ENCODE data around the gene CD81. TPM values are rescaled to one million over a fixed set of nuclear protein-coding genes. Genes with fewer than 3 reads are reported as not detected.

CD81 gene
- total and polyA plus RNA-seq, 9 of the 15 experiments (the other 6 are each of a cell fraction or from before 2014, with no cell fraction given) = 2.4 to 189 (median 61.7) TPM

DNA sequence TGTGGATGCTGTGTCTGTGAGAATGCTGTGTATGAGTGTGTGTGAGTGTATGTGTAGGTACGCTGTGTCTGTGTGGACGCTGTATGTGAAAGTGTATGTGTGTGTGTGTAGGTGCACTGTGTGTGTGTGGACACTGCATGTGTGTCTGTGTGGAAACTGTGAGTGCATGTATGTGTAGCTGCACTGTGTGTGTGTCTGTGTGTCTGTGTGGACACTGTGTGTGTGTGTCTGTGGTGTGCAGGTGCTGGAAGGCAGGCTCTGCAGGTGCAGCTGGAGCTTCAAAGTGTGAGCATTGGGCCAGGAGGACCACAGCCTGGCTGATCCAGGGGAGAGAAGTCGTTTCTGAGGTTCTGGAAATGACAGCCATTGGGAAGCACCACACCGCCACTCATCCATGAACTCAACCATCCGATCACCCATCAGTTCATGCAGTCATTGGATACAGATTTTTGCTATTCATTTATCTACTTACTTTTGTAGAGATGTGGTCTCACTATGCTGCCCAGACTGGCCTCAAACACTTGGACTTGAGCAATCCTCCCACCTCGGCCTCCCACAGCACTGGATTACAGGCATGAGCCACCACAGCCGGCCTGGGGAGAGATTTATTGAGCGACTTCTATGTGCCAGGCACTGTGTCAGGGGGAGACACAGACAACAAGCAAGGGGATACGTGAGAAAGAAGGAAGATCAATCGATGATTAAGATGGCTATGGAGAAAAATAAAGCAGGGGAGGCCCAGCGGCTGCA is 57.6 kb downstream of the CD81 start (continued):
- TF ChIP-seq ETV1 (tag; conservative IDR thresholded peaks at IDR 0.05; ENCODE audit: low read depth) = no peak
- no peak for TF ChIP-seq ZNF232 (CRISPR knock-in tag; IDR thresholded peaks at IDR 0.05)
- no peak for TF ChIP-seq SFPQ (IDR thresholded peaks at IDR 0.05; ENCODE audit: low read depth, low read length)
- TF ChIP-seq DLX4 (CRISPR knock-in tag; IDR thresholded peaks at IDR 0.05) = no peak
- TF ChIP-seq, protein P1, sequence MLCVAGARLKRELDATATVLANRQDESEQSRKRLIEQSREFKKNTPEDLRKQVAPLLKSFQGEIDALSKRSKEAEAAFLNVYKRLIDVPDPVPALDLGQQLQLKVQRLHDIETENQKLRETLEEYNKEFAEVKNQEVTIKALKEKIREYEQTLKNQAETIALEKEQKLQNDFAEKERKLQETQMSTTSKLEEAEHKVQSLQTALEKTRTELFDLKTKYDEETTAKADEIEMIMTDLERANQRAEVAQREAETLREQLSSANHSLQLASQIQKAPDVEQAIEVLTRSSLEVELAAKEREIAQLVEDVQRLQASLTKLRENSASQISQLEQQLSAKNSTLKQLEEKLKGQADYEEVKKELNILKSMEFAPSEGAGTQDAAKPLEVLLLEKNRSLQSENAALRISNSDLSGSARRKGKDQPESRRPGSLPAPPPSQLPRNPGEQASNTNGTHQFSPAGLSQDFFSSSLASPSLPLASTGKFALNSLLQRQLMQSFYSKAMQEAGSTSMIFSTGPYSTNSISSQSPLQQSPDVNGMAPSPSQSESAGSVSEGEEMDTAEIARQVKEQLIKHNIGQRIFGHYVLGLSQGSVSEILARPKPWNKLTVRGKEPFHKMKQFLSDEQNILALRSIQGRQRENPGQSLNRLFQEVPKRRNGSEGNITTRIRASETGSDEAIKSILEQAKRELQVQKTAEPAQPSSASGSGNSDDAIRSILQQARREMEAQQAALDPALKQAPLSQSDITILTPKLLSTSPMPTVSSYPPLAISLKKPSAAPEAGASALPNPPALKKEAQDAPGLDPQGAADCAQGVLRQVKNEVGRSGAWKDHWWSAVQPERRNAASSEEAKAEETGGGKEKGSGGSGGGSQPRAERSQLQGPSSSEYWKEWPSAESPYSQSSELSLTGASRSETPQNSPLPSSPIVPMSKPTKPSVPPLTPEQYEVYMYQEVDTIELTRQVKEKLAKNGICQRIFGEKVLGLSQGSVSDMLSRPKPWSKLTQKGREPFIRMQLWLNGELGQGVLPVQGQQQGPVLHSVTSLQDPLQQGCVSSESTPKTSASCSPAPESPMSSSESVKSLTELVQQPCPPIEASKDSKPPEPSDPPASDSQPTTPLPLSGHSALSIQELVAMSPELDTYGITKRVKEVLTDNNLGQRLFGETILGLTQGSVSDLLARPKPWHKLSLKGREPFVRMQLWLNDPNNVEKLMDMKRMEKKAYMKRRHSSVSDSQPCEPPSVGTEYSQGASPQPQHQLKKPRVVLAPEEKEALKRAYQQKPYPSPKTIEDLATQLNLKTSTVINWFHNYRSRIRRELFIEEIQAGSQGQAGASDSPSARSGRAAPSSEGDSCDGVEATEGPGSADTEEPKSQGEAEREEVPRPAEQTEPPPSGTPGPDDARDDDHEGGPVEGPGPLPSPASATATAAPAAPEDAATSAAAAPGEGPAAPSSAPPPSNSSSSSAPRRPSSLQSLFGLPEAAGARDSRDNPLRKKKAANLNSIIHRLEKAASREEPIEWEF (CRISPR knock-in tag; IDR thresholded peaks at IDR 0.05) = no peak
- TF ChIP-seq L3MBTL2 (IDR thresholded peaks at IDR 0.05) = no peak
- TF ChIP-seq RBM15 (IDR thresholded peaks at IDR 0.05; ENCODE audit: insufficient read depth, low read length) = no peak
- TF ChIP-seq RFX1 (IDR thresholded peaks at IDR 0.05) = no peak
- no peak for TF ChIP-seq CEBPZ (IDR thresholded peaks at IDR 0.05; ENCODE audit: borderline replicate concordance, low read depth, low read length)
- no peak for TF ChIP-seq MCM3 (IDR thresholded peaks at IDR 0.05)
- no peak for TF ChIP-seq CAMTA2 (CRISPR knock-in tag; conservative IDR thresholded peaks at IDR 0.05)
